ACC112 (cell line): ENCODE measurements around the gene VPS26C.

Experiments
- H2AFZ ChIP-seq: fragments of 200-600 bp; sonication (generic); one replicate; pipeline ENCODE4 v1.6.0; 2017; ENCODE audit warnings: antibody characterized with exemption, low read length; ENCODE audit not compliant: unreplicated experiment
- H3K27ac ChIP-seq: fragments of 200-600 bp; sonication (generic); 2 replicates; pipeline ENCODE4 v1.5.1; 2014; ENCODE audit warnings: low read depth, mild to moderate bottlenecking, antibody characterized with exemption, low read length, moderate library complexity
- H3K27me3 ChIP-seq: fragments of 200-600 bp; sonication (generic); 2 replicates; pipeline ENCODE4 v1.6.1; 2014; ENCODE audit warnings: mild to moderate bottlenecking, antibody characterized with exemption, low read length, moderate library complexity, mixed read lengths; ENCODE audit not compliant: insufficient read depth
- H3K36me3 ChIP-seq: fragments of 200-600 bp; sonication (generic); 2 replicates; pipeline ENCODE4 v1.6.1; 2016; ENCODE audit warnings: mild to moderate bottlenecking, antibody characterized with exemption, low read length, moderate library complexity, mixed read lengths; ENCODE audit not compliant: insufficient read depth
- H3K4me1 ChIP-seq: fragments of 200-600 bp; sonication (generic); one replicate; pipeline ENCODE4 v1.6.1; 2016; ENCODE audit warnings: low read length, mixed read lengths; ENCODE audit not compliant: insufficient read depth, unreplicated experiment, control insufficient read depth
- H3K4me3 ChIP-seq: fragments of 200-600 bp; sonication (generic); 2 replicates; pipeline ENCODE4 v1.5.1; 2014; ENCODE audit warnings: mild to moderate bottlenecking, low read depth, low read length
- H3K79me2 ChIP-seq: fragments of 200-600 bp; sonication (generic); one replicate; pipeline ENCODE4 v1.6.0; 2016; ENCODE audit warnings: low read length; ENCODE audit not compliant: control insufficient read depth, unreplicated experiment, insufficient read depth

VPS26C gene

DNA sequence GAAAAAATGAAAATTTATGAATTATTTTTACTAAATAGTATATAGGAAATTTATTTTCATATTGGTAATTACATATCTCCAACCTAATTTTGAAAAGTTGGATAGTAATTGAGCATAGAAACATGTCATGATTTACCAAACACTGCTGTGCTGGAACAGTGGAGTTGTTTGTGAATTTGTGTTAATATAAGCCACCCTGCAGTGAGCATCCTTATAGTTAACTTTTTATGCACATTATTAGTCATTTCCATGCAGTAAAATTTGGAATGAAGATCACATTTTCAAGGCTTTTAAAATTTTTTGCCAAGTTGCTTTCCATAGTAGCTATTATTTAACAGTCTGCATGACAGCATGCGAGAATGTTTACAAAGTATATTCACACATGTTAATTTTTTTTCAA, 78.3 kb downstream of the VPS26C start:
- Histone ChIP-seq H3K27me3 (no peaks in the 10 kb centered on the region), H3K4me1 (no peaks in the 10 kb centered on the region), H3K79me2 (no peaks in the 10 kb centered on the region), H3K27ac (no peak overlapping the region), H2AFZ (no peak overlapping the region), H3K4me3 (no peak overlapping the region), H3K36me3 (peaks cover 18% of the 10 kb centered on the region)

DNA sequence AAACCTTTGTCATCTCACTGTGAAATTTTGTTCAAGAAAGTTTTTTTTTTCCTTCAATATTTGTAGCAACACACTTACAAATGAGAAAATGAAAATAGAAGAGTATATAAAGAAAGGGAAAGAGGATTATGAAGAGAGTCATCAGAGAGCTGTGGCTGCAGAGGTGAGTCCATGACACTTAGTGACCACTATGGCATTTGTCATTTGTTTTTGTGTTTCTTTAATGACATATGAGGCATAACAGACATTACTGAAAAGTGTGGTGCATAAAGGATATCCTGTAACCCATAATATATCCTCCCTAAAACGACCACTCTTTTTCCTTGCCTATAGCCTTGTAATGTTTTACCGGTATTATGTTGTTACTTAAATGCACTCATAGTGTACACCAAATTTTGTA, 80.2 kb downstream of the VPS26C start:
- no peak overlapping the region for H3K4me3 ChIP-seq
- no peaks in the 10 kb centered on the region for H3K27me3 ChIP-seq
- no peaks in the 10 kb centered on the region for H3K79me2 ChIP-seq
- H2AFZ ChIP-seq: no peak overlapping the region
- no peak overlapping the region for H3K27ac ChIP-seq
- no peaks in the 10 kb centered on the region for H3K4me1 ChIP-seq
- H3K36me3 ChIP-seq: peaks cover 20% of the 10 kb centered on the region

DNA sequence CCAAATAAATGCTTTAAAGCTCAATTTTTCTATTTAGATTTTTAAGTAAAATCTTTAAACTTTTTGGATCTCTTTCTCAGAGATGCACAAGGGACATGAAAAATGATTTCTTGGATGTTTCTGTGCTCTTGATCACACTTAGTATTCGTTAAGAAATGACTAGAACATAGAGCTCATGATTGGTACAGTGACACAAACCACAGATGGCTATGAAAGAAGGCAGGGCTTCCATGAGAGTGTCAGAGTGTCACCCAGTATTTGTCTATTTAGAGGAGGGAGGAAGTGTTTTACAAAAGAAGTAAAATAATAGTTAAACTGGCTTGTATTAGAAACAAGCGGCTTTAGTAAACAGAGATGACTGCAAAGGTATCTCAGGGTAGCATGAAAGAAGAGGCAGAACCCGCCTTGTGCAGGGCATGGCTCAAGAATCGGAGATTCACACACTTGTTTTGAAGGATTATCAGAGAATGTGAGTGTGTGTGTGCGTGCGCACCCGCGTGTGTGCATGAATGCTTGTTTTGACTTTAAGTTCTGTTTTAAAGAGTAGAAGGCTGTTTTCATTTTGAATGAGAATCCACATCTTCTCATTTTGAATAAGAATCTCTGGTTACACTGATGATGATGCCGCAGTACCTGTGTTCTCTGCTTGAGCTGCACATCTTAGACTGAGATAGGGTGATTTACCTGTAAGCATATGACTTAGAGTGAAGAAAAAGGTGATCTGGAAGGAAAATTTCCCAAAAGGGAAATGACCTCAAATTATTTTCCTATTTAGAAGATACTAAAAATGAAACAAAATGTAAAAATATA, 82.1 kb downstream of the VPS26C start:
- H3K27me3 ChIP-seq: no peaks in the 10 kb centered on the region
- H3K4me3 ChIP-seq: no peak overlapping the region
- H3K79me2 ChIP-seq: no peaks in the 10 kb centered on the region
- H2AFZ ChIP-seq: no peak overlapping the region
- no peak overlapping the region for H3K27ac ChIP-seq
- no peaks in the 10 kb centered on the region for H3K4me1 ChIP-seq
- peaks cover 21% of the 10 kb centered on the region for H3K36me3 ChIP-seq

DNA sequence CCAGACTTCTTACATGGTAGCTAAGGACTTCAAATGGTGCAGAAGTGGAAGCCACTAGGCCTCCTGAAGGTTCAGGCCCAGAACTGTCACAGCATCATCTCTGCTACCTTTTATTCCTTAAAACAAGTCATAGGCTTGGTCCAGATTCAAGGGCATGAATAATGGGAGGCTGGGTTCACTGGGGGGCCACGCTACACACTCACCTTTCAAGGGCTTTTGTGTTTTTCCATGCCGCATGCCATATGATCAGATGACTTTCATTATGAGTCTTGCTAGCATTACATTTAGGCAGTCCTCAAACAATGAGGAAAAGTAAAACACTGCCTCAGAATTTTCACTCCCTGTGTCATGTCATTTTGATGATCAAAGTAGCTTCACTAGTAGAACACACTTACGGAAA, 83.4 kb downstream of the VPS26C start:
- no peak overlapping the region for H3K27ac ChIP-seq
- no peaks in the 10 kb centered on the region for H3K27me3 ChIP-seq
- peaks cover 32% of the 10 kb centered on the region for H3K36me3 ChIP-seq
- H3K4me1 ChIP-seq: no peaks in the 10 kb centered on the region
- H3K79me2 ChIP-seq: no peaks in the 10 kb centered on the region
- H3K4me3 ChIP-seq: no peak overlapping the region
- H2AFZ ChIP-seq: no peak overlapping the region

DNA sequence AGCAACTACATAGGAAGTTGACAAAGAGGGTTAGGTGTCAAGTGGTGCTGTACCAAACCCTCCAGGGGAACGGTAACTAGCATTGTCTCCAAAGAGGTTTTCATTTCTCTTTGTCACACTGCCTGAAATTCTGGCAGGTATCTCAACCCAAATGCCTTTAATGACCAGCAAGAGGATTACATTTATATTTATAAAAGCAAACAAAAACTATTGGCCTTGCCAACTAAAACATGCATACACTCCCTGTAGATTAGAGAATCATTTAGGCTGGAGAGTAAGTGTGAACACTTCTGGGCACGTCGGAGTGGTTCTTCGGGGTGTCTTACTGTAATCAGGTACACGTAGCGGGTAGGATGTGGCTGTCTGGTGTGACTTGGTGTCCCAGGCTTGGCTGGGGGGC, 84.9 kb downstream of the VPS26C start:
- no peaks in the 10 kb centered on the region for H3K79me2 ChIP-seq
- no peak overlapping the region for H3K4me3 ChIP-seq
- no peaks in the 10 kb centered on the region for H3K4me1 ChIP-seq
- no peak overlapping the region for H2AFZ ChIP-seq
- H3K36me3 ChIP-seq: peaks cover 40% of the 10 kb centered on the region
- no peak overlapping the region for H3K27ac ChIP-seq
- H3K27me3 ChIP-seq: no peaks in the 10 kb centered on the region

- Histone ChIP-seq H3K79me2 (no peaks in the 10 kb centered on the region), H3K36me3 (peaks cover 43% of the 10 kb centered on the region), H3K27me3 (no peaks in the 10 kb centered on the region), H3K4me1 (no peaks in the 10 kb centered on the region), H3K27ac (no peak overlapping the region), H2AFZ (no peak overlapping the region), H3K4me3 (no peak overlapping the region)
Measured at GRCh38 chr21:37181059-37181458, 86.1 kb downstream of the VPS26C start.

GRCh38 chr21:37176716-37177115, 90.4 kb downstream of the VPS26C start:
- Histone ChIP-seq H3K79me2 (no peaks in the 10 kb centered on the region), H3K27me3 (no peaks in the 10 kb centered on the region), H3K36me3 (peaks cover 60% of the 10 kb centered on the region), H3K27ac (no peak overlapping the region), H3K4me3 (no peak overlapping the region), H3K4me1 (no peaks in the 10 kb centered on the region), H2AFZ (no peak overlapping the region)
